GM23248 (cell line): ENCODE measurements around the gene AFMID.
"Not testable (repeated sequence)": the region's sequence is repeated elsewhere in the genome, so short reads cannot be mapped to it uniquely, and the experiment has no call there.

ENCODE experiments used
- EZH2 ChIP-seq: fragments of 200-600 bp; sonication (generic); IDR thresholded peaks from 2 replicates; pipeline ENCODE4 v1.6.1; 2018; ENCODE audit warnings: antibody characterized with exemption, mild to moderate bottlenecking; ENCODE audit not compliant: insufficient read depth, poor library complexity, severe bottlenecking
- EZH2phosphoT487 ChIP-seq: fragments of 200-600 bp; sonication (generic); IDR thresholded peaks from 2 replicates; pipeline ENCODE4 v1.6.1; 2018; ENCODE audit warnings: antibody characterized with exemption, moderate library complexity, mild to moderate bottlenecking, low read depth; ENCODE audit not compliant: insufficient read depth

DNA sequence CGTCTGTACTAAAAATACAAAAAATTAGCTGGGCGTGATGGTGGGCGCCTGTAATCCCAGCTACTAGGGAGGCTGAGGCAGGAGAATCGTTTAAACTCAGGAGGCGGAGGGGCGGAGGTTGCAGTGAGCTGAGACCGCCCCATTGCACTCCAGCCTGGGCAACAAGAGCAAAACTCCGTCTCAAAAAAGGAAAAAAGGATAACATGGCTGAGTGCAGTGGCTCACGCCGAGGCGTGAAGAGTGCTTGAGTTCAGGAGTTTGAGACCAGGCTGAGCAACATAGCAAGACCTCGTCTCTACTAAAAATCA lies 47.3 kb upstream of the AFMID start:
- not testable (repeated sequence) for TF ChIP-seq EZH2, EZH2phosphoT487
